GM19455 (cell line): ENCODE measurements around the gene NOD1.
"Not testable (repeated sequence)": the region's sequence is repeated elsewhere in the genome, so short reads cannot be mapped to it uniquely, and the experiment has no call there.

Source experiments
- ATAC-seq: cut with Tn5 transposase; IDR thresholded peaks from one replicate; pipeline ENCODE4 v1.9.1; 2021; ENCODE audit not compliant: unreplicated experiment

The NOD1 gene

DNA sequence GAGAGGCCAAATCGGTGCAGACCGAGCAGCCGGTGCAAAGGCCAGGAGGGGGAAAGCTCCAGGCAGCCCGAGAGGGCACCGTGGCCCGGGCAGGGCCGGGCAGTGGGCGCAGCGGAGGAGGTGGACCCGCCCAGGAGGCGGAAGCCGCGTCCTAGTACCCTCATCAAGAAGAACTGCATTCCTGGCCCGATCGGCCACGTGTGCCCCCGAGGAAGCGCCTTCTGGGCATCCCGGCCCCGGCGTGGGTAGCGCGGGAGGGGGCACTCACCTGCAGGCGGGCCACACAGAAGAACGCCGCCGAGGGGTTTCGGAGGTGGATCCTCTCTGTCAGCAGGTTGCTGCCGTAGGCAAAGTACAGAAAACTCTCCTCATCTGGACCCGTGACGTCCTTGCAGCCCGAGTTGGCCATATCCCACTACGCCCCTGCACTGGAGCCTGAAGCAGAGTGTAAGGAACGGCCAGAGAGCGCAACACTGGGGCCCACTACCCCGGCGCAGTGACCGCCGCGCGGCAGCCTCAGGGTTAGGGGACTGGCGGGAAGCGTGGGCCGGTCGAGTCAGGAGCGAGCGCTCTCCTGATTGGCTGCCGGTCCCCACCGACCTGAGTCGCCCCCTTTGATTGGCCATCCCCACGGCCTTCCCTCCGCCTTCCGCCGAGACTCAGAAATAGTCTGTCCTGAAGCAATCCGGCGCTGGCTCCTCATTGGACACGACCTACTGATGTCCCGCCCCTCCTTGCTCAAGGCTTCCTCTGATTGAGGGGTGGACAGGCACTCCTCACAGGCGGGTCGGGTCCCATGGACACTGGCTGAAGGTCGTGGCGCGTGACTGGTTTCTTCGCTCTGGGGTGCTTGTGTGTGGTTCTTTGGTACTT is 26.0 kb upstream of the NOD1 start, which contains the start of gene GGCT:
GGCT (minus strand) TSS at position 529 of the 873 bp plus-strand sequence; CDS start at position 409, 120 bp downstream.
- ATAC-seq: peak; percentile 98

GRCh38 chr7:30503274-30504212 is 25.0 kb upstream of the NOD1 start:
- ATAC-seq: no peak

DNA sequence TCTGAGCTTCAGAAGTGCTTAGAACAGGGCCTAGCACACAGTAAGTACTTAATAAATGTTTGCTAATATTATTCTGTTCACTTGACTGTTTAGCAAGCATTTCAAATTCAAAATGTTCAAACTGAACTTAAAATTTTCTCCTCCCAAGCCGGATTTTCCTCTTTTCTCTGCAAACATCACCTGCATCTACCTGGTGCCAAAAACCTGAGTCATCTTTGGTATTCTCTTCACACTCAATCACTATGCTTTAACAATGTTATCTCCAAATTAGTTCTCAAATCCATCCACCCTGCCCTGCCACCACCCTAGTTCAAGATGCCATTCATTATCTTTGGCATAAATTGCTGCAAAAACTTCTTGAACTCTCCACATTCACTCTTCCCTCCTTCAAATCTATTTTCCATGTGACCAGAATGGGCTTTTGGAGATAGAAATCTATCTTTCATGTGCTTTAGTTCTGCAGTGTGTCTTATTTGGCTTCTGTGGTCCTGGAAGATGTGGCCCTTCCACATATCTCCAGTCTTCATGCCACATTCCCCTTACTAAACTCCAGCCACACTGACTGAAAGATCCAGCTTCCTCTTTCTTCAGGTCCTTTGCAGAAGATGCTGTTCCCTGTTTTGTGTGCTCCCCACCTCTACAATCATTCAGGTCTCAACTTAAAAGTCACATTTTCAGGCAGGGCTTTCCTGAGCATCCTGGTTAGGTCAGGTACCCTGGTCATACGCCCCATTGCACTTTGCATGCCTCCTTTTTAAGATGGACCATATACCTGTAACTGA is 24.1 kb upstream of the NOD1 start:
- ATAC-seq: no peak

DNA sequence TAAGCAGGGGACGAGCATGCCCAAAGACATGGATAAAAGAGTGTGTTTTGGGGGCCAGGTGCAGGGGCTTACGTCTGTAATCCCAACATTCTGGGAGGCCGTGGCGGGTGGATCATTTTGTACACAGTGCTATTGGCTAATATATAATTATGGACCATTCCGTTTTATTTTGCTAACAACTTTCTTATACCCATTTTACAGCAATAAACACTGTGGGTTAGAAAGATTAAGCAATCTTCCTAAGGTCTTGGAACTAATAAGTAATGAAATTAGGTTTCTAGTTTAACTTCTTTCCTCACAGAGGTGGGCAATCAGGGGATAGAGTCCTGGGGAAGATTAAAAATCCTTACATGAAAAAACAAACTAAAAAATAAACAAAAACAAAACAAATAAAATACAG is 22.7 kb upstream of the NOD1 start:
- no peak for ATAC-seq

DNA sequence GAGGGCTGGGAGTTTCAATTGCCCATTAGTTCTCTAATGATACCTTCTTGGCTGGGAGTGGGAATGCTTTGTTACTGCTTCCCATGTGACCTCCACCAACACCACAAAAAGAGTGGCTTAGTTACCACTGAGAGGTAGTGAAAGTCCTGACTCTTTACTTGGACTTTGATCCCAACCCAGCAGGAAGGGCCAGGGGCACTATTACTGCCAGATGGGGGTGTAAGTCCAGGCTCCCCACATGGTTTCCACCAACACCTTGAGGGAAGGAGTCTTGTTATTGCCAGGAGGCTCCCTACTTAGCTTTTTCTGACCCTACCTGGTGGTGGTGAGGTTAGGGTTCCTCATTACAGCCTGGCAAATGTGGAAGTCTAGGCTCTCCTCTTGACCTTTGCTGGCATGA is 14.6 kb upstream of the NOD1 start:
- no peak for ATAC-seq

- no peak for ATAC-seq
Measured at GRCh38 chr7:30491417-30491816, 12.8 kb upstream of the NOD1 start.

DNA sequence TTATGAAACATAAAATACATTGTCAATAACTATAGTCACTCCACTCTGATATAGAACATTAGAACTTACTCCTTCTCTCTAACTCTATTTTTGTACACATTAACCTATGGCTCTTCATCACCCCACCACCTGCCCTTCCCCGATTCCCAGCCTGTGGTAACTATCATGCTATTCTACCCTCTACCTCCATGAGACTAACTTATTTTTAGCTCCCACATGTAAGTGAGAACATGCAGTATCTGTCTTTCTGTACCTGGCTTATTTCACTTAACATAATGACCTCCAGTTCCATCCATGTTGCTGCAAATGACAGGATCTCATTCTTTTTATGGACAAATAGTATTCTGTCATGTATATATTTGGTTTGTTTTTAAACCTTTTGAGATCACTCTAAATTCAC is 8.8 kb upstream of the NOD1 start:
- no peak for ATAC-seq

DNA sequence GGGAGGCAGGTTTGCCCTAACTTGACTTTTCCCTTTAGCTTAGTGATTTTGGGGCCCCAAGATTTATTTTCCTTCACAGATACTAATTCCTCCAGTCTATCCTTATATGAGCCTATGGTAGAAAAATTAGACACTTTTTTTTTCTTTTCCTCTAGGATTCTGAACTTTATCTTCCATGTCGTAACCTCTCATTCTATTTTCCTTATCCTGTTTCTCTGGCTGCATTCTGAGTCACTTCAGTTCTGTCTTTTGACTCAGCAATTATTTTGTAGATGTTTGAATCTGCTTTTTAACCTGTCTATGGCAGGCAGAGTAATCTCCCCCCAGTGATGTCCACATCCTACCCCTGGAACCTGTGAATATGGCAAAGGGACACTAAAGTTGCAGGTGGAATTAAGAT is 7.1 kb upstream of the NOD1 start:
- no peak for ATAC-seq

DNA sequence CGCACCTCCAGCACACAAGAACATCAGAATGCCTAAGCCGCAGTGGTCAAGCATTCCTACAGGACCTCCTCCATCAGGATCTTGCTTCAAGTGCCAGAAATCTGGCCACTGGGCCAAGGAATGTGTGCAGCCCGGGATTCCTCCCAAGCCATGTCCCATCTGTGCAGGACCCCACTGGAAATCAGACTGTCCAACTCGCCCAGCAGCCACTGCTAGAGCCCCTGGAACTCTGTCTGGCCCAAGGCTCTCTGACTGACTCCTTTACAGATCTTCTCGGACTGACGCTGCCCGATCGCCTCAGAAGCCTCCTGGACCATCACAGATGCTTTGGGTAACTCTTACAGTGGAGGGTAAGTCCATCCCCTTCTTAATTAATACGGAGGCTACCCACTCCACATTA is 2.8 kb upstream of the NOD1 start:
- not testable (repeated sequence) for ATAC-seq

DNA sequence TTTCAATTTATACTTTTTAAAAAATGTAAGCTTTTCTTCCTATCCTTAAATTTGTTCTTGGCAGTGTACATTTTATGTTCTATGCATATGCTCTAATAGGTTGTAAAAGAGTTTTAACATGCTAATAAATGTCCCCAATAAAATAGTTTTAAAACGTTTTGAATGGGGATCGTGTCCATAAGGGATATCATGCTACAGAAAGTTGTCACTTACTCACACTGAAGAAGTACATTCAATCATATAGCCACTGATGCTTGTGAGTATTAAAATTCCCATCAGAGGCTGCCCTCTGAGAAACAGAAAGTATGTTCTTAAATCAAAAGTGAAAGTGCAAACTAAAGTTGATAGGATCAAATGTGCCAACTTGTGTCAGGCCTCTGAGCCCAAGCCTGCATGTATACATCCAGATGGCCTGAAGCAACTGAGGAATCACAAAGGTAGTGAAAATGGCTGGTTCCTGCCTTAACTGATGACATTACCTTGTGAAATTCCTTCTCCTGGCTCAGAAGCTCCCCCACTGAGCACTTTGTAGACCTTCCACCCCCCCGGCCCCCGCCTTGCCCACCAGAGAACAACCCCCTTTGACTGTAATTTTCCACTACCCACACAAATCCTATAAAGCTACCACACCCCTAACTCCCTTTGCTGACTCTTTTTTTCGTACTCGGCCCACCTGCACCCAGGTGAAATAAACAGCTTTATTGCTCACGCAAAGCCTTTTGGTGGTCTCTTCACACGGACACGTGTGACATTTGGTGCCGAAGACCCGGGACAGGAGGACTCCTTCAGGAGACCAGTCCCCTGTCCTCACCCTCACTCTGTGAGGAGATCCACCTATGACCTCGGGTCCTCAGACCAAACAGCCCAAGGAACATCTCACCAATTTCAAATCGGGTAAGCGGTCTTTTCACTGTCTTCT is 877 bp upstream of the NOD1 start:
- ATAC-seq: no peak

GRCh38 chr7:30476459-30477145 is 2.0 kb downstream of the NOD1 start:
- no peak for ATAC-seq

GRCh38 chr7:30475580-30475979 is 3.0 kb downstream of the NOD1 start:
- no peak for ATAC-seq

GRCh38 chr7:30474893-30475292 is 3.7 kb downstream of the NOD1 start:
- no peak for ATAC-seq

GRCh38 chr7:30474485-30474884 is 4.1 kb downstream of the NOD1 start:
- no peak for ATAC-seq

DNA sequence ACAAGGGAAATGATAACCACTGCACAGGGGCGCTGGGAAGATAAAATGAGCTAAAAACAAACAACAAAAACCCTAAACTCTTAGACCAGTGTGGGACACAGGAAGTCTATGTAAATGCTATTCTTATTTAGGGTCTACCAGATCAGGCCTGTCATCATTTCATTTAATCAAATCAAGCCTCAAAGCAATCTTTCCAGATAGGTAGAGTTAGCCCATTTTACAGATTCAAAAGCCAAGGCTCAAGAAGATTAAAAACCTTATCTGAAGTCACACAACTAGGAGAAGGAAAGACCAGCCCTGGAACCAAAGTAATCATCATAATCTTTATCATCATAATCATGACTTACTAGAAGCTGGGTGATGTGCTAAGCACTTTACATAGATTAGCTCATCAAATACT is 4.7 kb downstream of the NOD1 start:
- no peak for ATAC-seq

DNA sequence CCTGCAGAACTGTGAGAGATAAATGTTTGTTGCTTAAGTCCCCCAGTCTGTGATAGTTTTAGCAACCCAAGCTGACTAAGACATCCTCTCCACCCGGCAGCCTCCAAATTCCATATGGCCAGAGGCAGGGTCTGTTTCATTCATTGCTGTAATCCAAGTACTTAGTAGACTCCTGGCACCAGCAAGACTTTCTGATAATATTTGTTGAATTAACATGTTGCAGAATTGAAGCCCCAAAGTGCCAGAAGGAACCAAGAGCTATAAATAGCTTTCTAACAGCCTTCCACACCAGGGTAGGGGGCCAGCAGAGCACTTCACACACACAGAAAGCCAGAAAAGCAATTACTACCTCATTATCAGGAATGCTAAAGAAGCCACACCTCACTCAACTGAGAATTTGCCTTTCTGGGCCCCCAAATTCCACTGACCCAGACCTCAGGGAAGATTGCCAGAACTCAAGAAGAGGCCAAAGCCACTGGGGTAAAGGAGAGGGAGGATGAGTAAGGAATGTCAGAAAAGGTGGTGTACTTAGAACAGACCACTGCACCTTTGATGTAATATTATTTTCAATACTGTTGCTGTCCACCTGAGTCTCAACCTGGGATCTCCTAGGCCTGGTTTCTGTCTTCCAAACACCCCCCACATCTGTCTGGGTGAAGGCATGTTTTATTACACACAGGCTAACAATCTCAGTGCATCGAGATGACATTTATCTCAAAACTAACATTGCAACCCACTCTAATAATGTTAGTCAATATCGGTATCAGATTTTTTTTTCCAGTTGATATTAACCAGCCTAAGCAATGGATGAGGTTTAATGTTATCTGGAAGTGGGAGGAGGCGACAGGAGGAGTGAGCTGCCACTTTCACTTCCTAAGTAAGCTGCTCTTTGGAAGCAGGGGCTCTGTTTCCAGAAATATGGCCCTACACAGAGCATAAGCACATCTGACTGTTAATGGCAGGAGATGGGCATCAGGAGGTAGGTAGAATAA is 5.5 kb downstream of the NOD1 start:
- no peak for ATAC-seq

- no peak for ATAC-seq
Measured at GRCh38 chr7:30472081-30472783, 6.4 kb downstream of the NOD1 start.

- no peak for ATAC-seq
Measured at GRCh38 chr7:30471205-30471604, 7.4 kb downstream of the NOD1 start.
